ENCODE measurements around the gene HAGHL. TPM values are rescaled to one million over a fixed set of nuclear protein-coding genes. Genes with fewer than 3 reads are reported as not detected.

HAGHL gene
- total and polyA plus RNA-seq, 2 experiments from 2014 or later: 15.5 to 31.5 TPM

DNA sequence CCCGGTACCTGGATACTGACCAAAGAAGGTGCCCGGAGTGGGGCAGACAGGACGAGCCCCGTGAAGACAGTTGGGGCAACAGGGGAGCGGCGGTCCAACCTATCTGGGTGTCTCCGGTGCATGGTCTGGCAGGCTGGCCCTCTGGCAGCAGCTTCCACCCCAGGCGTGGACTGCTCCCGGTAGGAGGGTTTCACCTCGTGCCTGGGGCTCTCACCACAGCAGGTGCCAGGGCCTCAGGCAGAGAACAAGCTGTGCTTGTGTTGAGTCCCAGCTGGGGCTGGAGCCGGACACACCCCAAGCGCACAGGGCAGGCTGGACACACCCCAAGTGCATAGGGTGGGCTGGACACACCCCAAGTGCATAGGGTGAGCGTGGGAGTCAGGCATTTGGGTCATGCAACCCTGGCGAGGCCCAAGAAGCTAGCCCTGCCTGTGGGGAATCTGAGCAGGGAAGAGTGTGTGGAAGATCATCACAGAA lies 19.8 kb upstream of the HAGHL start:
- Histone ChIP-seq H3K27ac (no peak overlapping the region), H3K4me3 (no peak overlapping the region), H3K9me2 (replicated peaks; ENCODE audit: insufficient read depth) (no peaks in the 10 kb centered on the region), H3K27me3 (peaks cover 78% of the 10 kb centered on the region), H2AFZ (no peak overlapping the region), H3K36me3 (replicated peaks; ENCODE audit: insufficient read depth, low read depth) (no peaks in the 10 kb centered on the region), H3K79me2 (no peaks in the 10 kb centered on the region), H3K9me3 (ENCODE audit: low read depth) (no peaks in the 10 kb centered on the region), H3K4me2 (no peak overlapping the region), H3K4me1 (ENCODE audit: insufficient read depth) (no peaks in the 10 kb centered on the region), H4K20me1 (ENCODE audit: insufficient read depth, poor library complexity, severe bottlenecking) (no peaks in the 10 kb centered on the region)
- WGBS (ENCODE audit: low lambda C conversion rate, missing lambda C conversion rate): 55% methylated on average over 14 of the region's 14 CpGs
- TF ChIP-seq EZH2phosphoT487 (IDR thresholded peaks at IDR 0.05; ENCODE audit: low read depth, severe bottlenecking, unreplicated experiment) (no peak), EZH2 (IDR thresholded peaks at IDR 0.05; ENCODE audit: borderline replicate concordance) (no peak)
- TF ChIP-seq, protein P1, sequence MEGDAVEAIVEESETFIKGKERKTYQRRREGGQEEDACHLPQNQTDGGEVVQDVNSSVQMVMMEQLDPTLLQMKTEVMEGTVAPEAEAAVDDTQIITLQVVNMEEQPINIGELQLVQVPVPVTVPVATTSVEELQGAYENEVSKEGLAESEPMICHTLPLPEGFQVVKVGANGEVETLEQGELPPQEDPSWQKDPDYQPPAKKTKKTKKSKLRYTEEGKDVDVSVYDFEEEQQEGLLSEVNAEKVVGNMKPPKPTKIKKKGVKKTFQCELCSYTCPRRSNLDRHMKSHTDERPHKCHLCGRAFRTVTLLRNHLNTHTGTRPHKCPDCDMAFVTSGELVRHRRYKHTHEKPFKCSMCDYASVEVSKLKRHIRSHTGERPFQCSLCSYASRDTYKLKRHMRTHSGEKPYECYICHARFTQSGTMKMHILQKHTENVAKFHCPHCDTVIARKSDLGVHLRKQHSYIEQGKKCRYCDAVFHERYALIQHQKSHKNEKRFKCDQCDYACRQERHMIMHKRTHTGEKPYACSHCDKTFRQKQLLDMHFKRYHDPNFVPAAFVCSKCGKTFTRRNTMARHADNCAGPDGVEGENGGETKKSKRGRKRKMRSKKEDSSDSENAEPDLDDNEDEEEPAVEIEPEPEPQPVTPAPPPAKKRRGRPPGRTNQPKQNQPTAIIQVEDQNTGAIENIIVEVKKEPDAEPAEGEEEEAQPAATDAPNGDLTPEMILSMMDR (IDR thresholded peaks at IDR 0.05; ENCODE audit: poor library complexity): no peak
- DNase-seq (ENCODE audit: low spot score): no peak

DNA sequence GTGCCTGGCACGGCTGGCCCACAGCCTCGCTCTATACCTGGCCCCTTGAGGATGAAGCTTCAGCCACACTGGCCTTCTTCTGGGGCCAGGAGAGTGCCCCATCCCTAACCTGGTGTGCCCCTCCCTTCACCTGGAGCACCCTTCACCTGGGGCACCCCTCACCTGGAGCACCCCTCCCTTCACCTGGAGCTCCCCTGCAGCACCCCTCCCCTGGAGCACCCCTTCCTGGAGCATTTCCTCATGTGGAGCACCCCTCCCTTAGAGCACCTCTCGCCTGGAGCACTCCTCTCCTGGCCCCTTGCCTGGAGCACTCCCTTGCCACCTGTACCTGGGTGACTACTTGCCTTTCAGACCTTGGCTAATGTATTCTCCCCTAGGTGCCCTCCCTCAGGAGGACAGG lies 18.9 kb upstream of the HAGHL start:
- Histone ChIP-seq H3K36me3 (replicated peaks; ENCODE audit: insufficient read depth, low read depth) (no peaks in the 10 kb centered on the region), H3K27me3 (peaks cover 69% of the 10 kb centered on the region), H3K79me2 (no peaks in the 10 kb centered on the region), H3K4me2 (no peak overlapping the region), H3K9me3 (ENCODE audit: low read depth) (no peaks in the 10 kb centered on the region), H3K4me3 (no peak overlapping the region), H4K20me1 (ENCODE audit: insufficient read depth, poor library complexity, severe bottlenecking) (no peaks in the 10 kb centered on the region), H2AFZ (no peak overlapping the region), H3K4me1 (ENCODE audit: insufficient read depth) (no peaks in the 10 kb centered on the region), H3K27ac (no peak overlapping the region), H3K9me2 (replicated peaks; ENCODE audit: insufficient read depth) (no peaks in the 10 kb centered on the region)
- WGBS (ENCODE audit: low lambda C conversion rate, missing lambda C conversion rate): 72% methylated on average over 3 of the region's 3 CpGs
- TF ChIP-seq EZH2 (IDR thresholded peaks at IDR 0.05; ENCODE audit: borderline replicate concordance) (no peak), EZH2phosphoT487 (IDR thresholded peaks at IDR 0.05; ENCODE audit: low read depth, severe bottlenecking, unreplicated experiment) (no peak)
- TF ChIP-seq, protein P1 (IDR thresholded peaks at IDR 0.05; ENCODE audit: poor library complexity): no peak
- no peak for DNase-seq (ENCODE audit: low spot score)

DNA sequence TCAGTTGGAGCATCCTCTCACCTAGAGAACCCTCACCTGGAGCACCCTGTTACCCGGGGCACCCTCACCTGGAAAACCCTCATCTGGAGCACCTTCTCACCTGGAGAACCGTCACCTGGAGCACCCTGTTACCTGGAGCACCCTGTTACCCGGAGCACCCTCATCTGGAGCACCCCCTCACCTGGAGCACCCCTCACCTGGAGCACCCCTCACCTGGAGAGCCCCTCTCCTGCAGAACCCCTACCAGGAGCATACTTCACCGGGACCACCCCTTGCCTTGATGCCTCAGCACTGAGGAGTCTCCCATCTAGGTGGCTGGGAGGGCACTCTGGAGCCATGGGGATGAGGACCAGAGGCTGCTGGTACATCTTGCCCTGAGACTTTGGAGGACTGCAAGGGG lies 17.9 kb upstream of the HAGHL start:
- H3K4me3 ChIP-seq: no peak overlapping the region
- H2AFZ ChIP-seq: no peak overlapping the region
- no peaks in the 10 kb centered on the region for H3K9me2 ChIP-seq (replicated peaks; ENCODE audit: insufficient read depth)
- H3K4me1 ChIP-seq (ENCODE audit: insufficient read depth): no peaks in the 10 kb centered on the region
- H3K36me3 ChIP-seq (replicated peaks; ENCODE audit: insufficient read depth, low read depth): no peaks in the 10 kb centered on the region
- H3K27me3 ChIP-seq: peaks cover 59% of the 10 kb centered on the region
- H3K9me3 ChIP-seq (ENCODE audit: low read depth): no peaks in the 10 kb centered on the region
- H3K27ac ChIP-seq: no peak overlapping the region
- TF ChIP-seq, protein P1 (IDR thresholded peaks at IDR 0.05; ENCODE audit: poor library complexity): no peak
- no peak for DNase-seq (ENCODE audit: low spot score)
- 94% methylated on average over 3 of the region's 4 CpGs for WGBS (ENCODE audit: low lambda C conversion rate, missing lambda C conversion rate)
- no peaks in the 10 kb centered on the region for H3K79me2 ChIP-seq
- no peaks in the 10 kb centered on the region for H4K20me1 ChIP-seq (ENCODE audit: insufficient read depth, poor library complexity, severe bottlenecking)
- no peak overlapping the region for H3K4me2 ChIP-seq
